ENCODE measurements around the gene OR10G2. TPM values are rescaled to one million over a fixed set of nuclear protein-coding genes. Genes with fewer than 3 reads are reported as not detected.

The OR10G2 gene
- total RNA-seq, 2 experiments from 2014 or later = not detected

- no peak overlapping the region for H3K4me2 ChIP-seq (ENCODE audit: low read length)
- no peaks in the 10 kb centered on the region for H3K36me3 ChIP-seq (ENCODE audit: insufficient read depth, low read length)
- no peak for TF ChIP-seq EZH2phosphoT487 (IDR thresholded peaks at IDR 0.05; ENCODE audit: borderline replicate concordance, low read depth, low read length)
- no peak for TF ChIP-seq CTCF (conservative IDR thresholded peaks at IDR 0.05; ENCODE audit: low read length)
- ChIA-PET CTCF (ENCODE audit: unreplicated experiment) (no interaction called here), POLR2A (interaction anchor here (0.7 to 0.8 kb wide), 2 partner anchors 14 to 18 kb away, joined by 4 to 5 read pairs; no protein-coding TSS in a partner anchor)
- no TSS peak for BruUV-seq (replicated peaks)
- no peaks in the 10 kb centered on the region for H3K9me3 ChIP-seq (ENCODE audit: low read length)
- H2AFZ ChIP-seq (ENCODE audit: low read length) = no peak overlapping the region
- H3K27ac ChIP-seq (ENCODE audit: low read depth, low read length, poor library complexity, severe bottlenecking) = no peak overlapping the region
- no peaks in the 10 kb centered on the region for H4K20me1 ChIP-seq (ENCODE audit: insufficient read depth, low read length)
- intact Hi-C loops (cut with micrococcal nuclease; ENCODE audit: unreplicated experiment) = no loop called here
- no peaks in the 10 kb centered on the region for H3K4me1 ChIP-seq (ENCODE audit: insufficient read depth, low read length, poor library complexity, severe bottlenecking)
- no peak overlapping the region for H3K4me3 ChIP-seq (ENCODE audit: low read depth, low read length, poor library complexity, severe bottlenecking)
- DNase-seq (ENCODE audit: low spot score) = no peak
- H3K79me2 ChIP-seq (ENCODE audit: insufficient read depth, low read depth, low read length) = no peaks in the 10 kb centered on the region
- H3K9me2 ChIP-seq (ENCODE audit: insufficient read depth, low read length) = no peaks in the 10 kb centered on the region
These were observed 8.1 kb downstream of the OR10G2 start for GRCh38 chr14:21626491-21627230.

- Histone ChIP-seq H3K36me3 (ENCODE audit: insufficient read depth, low read length) (no peaks in the 10 kb centered on the region), H3K27ac (ENCODE audit: low read depth, low read length, poor library complexity, severe bottlenecking) (no peak overlapping the region), H2AFZ (ENCODE audit: low read length) (no peak overlapping the region), H3K79me2 (ENCODE audit: insufficient read depth, low read depth, low read length) (no peaks in the 10 kb centered on the region), H4K20me1 (ENCODE audit: insufficient read depth, low read length) (no peaks in the 10 kb centered on the region), H3K9me2 (ENCODE audit: insufficient read depth, low read length) (no peaks in the 10 kb centered on the region), H3K4me1 (ENCODE audit: insufficient read depth, low read length, poor library complexity, severe bottlenecking) (no peaks in the 10 kb centered on the region), H3K4me3 (ENCODE audit: low read depth, low read length, poor library complexity, severe bottlenecking) (no peak overlapping the region), H3K4me2 (ENCODE audit: low read length) (no peak overlapping the region), H3K9me3 (ENCODE audit: low read length) (no peaks in the 10 kb centered on the region)
- intact Hi-C loops (cut with micrococcal nuclease; ENCODE audit: unreplicated experiment) = no loop called here
- BruUV-seq (replicated peaks) = no TSS peak
- POLR2A ChIA-PET = no interaction called here
- CTCF ChIA-PET (ENCODE audit: unreplicated experiment) = no interaction called here
- TF ChIP-seq EZH2phosphoT487 (IDR thresholded peaks at IDR 0.05; ENCODE audit: borderline replicate concordance, low read depth, low read length) (no peak), CTCF (conservative IDR thresholded peaks at IDR 0.05; ENCODE audit: low read length) (no peak)
- no peak for DNase-seq (ENCODE audit: low spot score)
These were observed 17.1 kb downstream of the OR10G2 start for GRCh38 chr14:21617614-21618013.

- intact Hi-C loops (cut with micrococcal nuclease; ENCODE audit: unreplicated experiment) = no loop called here
- Histone ChIP-seq H3K9me3 (ENCODE audit: low read length) (no peaks in the 10 kb centered on the region), H3K4me2 (ENCODE audit: low read length) (no peak overlapping the region), H3K79me2 (ENCODE audit: insufficient read depth, low read depth, low read length) (no peaks in the 10 kb centered on the region), H3K4me3 (ENCODE audit: low read depth, low read length, poor library complexity, severe bottlenecking) (no peak overlapping the region), H3K36me3 (ENCODE audit: insufficient read depth, low read length) (no peaks in the 10 kb centered on the region), H2AFZ (ENCODE audit: low read length) (no peak overlapping the region), H4K20me1 (ENCODE audit: insufficient read depth, low read length) (no peaks in the 10 kb centered on the region), H3K4me1 (ENCODE audit: insufficient read depth, low read length, poor library complexity, severe bottlenecking) (no peaks in the 10 kb centered on the region), H3K27ac (ENCODE audit: low read depth, low read length, poor library complexity, severe bottlenecking) (no peak overlapping the region), H3K9me2 (ENCODE audit: insufficient read depth, low read length) (no peaks in the 10 kb centered on the region)
- ChIA-PET CTCF (ENCODE audit: unreplicated experiment) (no interaction called here), POLR2A (interaction anchor here (0.6 kb wide), 1 partner anchor 30 kb away, joined by 5 read pairs; no protein-coding TSS in a partner anchor)
- TF ChIP-seq CTCF (conservative IDR thresholded peaks at IDR 0.05; ENCODE audit: low read length) (no peak), EZH2phosphoT487 (IDR thresholded peaks at IDR 0.05; ENCODE audit: borderline replicate concordance, low read depth, low read length) (no peak)
- BruUV-seq (replicated peaks) = no TSS peak
- no peak for DNase-seq (ENCODE audit: low spot score)
These were observed 20.5 kb downstream of the OR10G2 start for GRCh38 chr14:21614240-21614639.
